GM13976 (cell line): ENCODE measurements around the gene CALB2.

ENCODE experiments used
- DNase-seq: peaks from one replicate; pipeline ENCODE4 v3.0.0; 2012; ENCODE audit warnings: low spot score
- in situ Hi-C: fragments of 300-500 bp; cut with MboI; formaldehyde crosslinking; loops from one replicate; pipeline ENCODE4 v1.12.0; 2022; ENCODE audit warnings: low sequenced_read_pairs, mixed read lengths, inconsistent platforms; ENCODE audit not compliant: unreplicated experiment
- TF ChIP-seq, protein P1 (sequence below): IDR thresholded peaks from 2 replicates; pipeline ENCODE4 v1.5.1; 2012; ENCODE audit warnings: borderline replicate concordance, mild to moderate bottlenecking; ENCODE audit not compliant: insufficient read depth; ENCODE audit errors: extremely low read depth, missing control alignments, control extremely low read depth

CALB2 gene

GRCh38 chr16:71431176-71431575 lies 72.7 kb downstream of the CALB2 start:
- DNase-seq, result no peak
- TF ChIP-seq, protein P1, sequence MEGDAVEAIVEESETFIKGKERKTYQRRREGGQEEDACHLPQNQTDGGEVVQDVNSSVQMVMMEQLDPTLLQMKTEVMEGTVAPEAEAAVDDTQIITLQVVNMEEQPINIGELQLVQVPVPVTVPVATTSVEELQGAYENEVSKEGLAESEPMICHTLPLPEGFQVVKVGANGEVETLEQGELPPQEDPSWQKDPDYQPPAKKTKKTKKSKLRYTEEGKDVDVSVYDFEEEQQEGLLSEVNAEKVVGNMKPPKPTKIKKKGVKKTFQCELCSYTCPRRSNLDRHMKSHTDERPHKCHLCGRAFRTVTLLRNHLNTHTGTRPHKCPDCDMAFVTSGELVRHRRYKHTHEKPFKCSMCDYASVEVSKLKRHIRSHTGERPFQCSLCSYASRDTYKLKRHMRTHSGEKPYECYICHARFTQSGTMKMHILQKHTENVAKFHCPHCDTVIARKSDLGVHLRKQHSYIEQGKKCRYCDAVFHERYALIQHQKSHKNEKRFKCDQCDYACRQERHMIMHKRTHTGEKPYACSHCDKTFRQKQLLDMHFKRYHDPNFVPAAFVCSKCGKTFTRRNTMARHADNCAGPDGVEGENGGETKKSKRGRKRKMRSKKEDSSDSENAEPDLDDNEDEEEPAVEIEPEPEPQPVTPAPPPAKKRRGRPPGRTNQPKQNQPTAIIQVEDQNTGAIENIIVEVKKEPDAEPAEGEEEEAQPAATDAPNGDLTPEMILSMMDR, result no peak
- in situ Hi-C loops, result no loop called here

GRCh38 chr16:71431991-71432390 lies 73.5 kb downstream of the CALB2 start:
- TF ChIP-seq, protein P1, result no peak

GRCh38 chr16:71432906-71433305 lies 74.4 kb downstream of the CALB2 start:
- TF ChIP-seq, protein P1, result no peak
- DNase-seq, result no peak
- in situ Hi-C loops, result no loop called here

More at GRCh38 chr16:71431991-71432390, 73.5 kb downstream of the CALB2 start:
- DNase-seq, result no peak
- in situ Hi-C loops, result no loop called here

GRCh38 chr16:71436473-71436872 lies 78.0 kb downstream of the CALB2 start:
- in situ Hi-C loops, result no loop called here
- no peak for DNase-seq
- TF ChIP-seq, protein P1, result no peak

DNA sequence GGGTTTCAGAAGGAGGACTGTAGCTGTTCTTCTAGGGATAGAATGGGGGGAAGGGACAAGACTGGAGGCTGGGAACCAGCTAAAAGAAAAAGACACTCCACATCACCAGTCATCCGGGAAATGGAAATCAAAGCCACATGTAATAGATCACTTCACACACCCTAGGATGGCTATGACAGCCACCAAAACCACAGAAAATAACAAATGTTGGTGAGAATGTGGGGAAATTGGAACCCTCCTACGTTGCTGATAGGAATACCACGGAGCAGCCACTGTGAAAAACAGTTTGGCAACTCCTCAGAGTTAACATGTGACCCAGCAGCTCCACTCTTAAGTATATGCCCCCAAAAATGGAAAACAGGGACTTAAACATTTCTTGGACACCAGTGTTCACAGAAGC lies 81.0 kb downstream of the CALB2 start:
- no peak for DNase-seq
- in situ Hi-C loops, result no loop called here
- TF ChIP-seq, protein P1, result no peak
